Smooth muscle cell (in vitro differentiated cells): Measurements from ENCODE around the gene TPO. TPM values are rescaled to one million over a fixed set of nuclear protein-coding genes. Genes with fewer than 3 reads are reported as not detected.

ENCODE experiments used
- DNase-seq: peaks from one replicate; lab custom pipeline; 2025; ENCODE audit not compliant: unreplicated experiment; lab: John Stamatoyannopoulos, UW
- H2AFZ ChIP-seq: fragments of 200-600 bp; sonication (generic); 2 replicates; pipeline ENCODE4 v1.6.0; 2016; ENCODE audit warnings: antibody characterized with exemption, low read depth, mild to moderate bottlenecking
- H3F3A ChIP-seq: fragments of 200-600 bp; sonication (generic); 2 replicates; pipeline ENCODE4 v1.6.0; 2017; ENCODE audit warnings: antibody characterized with exemption, low read depth
- H3K27ac ChIP-seq: fragments of 200-600 bp; sonication (generic); 2 replicates; pipeline ENCODE4 v1.5.1; 2016; ENCODE audit warnings: low read depth, mild to moderate bottlenecking
- H3K27me3 ChIP-seq: fragments of 200-600 bp; sonication (generic); 2 replicates; pipeline ENCODE4 v1.6.1; 2016; ENCODE audit warnings: low read depth, mild to moderate bottlenecking
- H3K36me3 ChIP-seq: fragments of 200-600 bp; sonication (generic); 2 replicates; pipeline ENCODE4 v1.5.1; 2016; ENCODE audit warnings: low read depth
- H3K4me1 ChIP-seq: fragments of 200-600 bp; sonication (generic); 2 replicates; pipeline ENCODE4 v1.5.1; 2016; ENCODE audit warnings: low read depth
- H3K4me2 ChIP-seq: fragments of 200-600 bp; sonication (generic); 2 replicates; pipeline ENCODE4 v1.6.0; 2016; ENCODE audit warnings: mild to moderate bottlenecking
- H3K4me3 ChIP-seq: fragments of 200-600 bp; sonication (generic); 2 replicates; pipeline ENCODE4 v1.5.1; 2016; ENCODE audit warnings: mild to moderate bottlenecking
- H3K79me2 ChIP-seq: fragments of 200-600 bp; sonication (generic); 2 replicates; pipeline ENCODE4 v1.6.0; 2016; ENCODE audit warnings: low read depth, mild to moderate bottlenecking
- H3K9ac ChIP-seq: fragments of 200-600 bp; sonication (generic); 2 replicates; pipeline ENCODE4 v1.6.0; 2016; ENCODE audit warnings: low read depth
- H3K9me3 ChIP-seq: fragments of 200-600 bp; sonication (generic); replicated peaks from 2 replicates; pipeline ENCODE4 v1.5.1; 2016; ENCODE audit warnings: low read depth
- H4K20me1 ChIP-seq: fragments of 200-600 bp; sonication (generic); 2 replicates; pipeline ENCODE4 v1.6.0; 2016; ENCODE audit warnings: low read depth
- WGBS: methylation state at CpG from one replicate; pipeline ENCODE4 v1.1.7; 2016; ENCODE audit warnings: low lambda C conversion rate; 5-methylcytosine and 5-hydroxymethylcytosine counted together
- polyA plus RNA-seq: library from polyadenylated mRNA; unstranded; fragments of >200 nt; fragmentation: Nextera tagmentation; extraction: Ambion mirVana; gene quantifications from 2 replicates; pipeline ENCODE4 v1.2.1, GENCODE V29; 2016
- total RNA-seq: library from RNA; depleted of rRNA; stranded (reverse); fragments of >200 nt; gene quantifications from 2 replicates; pipeline ENCODE4 v1.2.3, GENCODE V29; 2014
- TF ChIP-seq, protein P1 (sequence below): fragments of 200-600 bp; sonication (generic); IDR thresholded peaks from 2 replicates; pipeline ENCODE4 v1.5.1; 2017; ENCODE audit warnings: borderline replicate concordance, mild to moderate bottlenecking, antibody characterized with exemption; ENCODE audit not compliant: insufficient read depth, poor library complexity, severe bottlenecking

The TPO gene
- total and polyA plus RNA-seq, 2 experiments from 2014 or later: not detected

DNA sequence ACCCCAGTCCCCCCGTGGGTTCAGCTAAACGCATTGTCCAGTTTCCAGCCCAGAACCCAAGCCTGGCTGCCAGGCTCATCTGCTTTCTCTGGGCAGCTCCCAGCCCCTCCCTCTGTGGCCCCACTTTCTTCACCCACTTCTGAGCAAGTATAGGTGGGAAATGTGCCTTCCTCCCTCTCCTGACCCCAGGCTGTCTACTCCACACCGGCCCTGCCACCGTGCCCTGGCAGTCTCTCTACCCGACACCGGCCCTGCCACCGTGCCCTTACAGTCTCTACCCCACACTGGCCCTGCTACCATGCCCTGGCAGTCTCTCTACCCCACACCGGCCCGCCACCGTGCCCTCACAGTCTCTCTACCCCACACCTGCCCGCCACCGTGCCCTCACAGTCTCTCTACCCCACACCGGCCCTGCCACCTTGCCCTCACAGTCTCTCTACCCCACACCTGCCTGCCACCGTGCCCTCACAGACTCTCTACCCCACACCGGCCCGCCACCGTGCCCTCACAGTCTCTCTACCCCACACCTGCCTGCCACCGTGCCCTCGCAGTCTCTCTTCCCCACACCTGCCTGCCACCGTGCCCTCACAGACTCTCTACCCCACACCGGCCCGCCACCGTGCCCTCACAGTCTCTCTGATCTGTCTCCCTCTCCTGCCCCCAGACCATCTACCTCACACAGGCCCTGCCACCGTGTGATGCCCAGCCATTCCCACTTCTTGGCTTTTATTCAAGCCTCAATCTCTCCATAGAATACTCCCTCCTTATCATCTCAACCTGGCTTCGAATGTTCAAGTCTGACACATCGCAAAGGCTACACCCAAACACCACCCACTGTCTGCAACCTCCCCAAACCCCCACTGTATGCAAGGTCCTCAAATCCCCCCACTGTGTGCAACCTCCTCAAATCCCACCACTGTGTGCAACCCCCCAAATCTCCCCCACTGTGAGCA lies 108.9 kb downstream of the TPO start:
- Histone ChIP-seq H4K20me1 (no peaks in the 10 kb centered on the region), H3K79me2 (no peaks in the 10 kb centered on the region), H3F3A (no peaks in the 10 kb centered on the region), H3K4me2 (no peak overlapping the region), H3K4me3 (no peak overlapping the region), H3K9me3 (no peaks in the 10 kb centered on the region), H2AFZ (no peak overlapping the region), H3K27me3 (no peaks in the 10 kb centered on the region), H3K36me3 (no peaks in the 10 kb centered on the region), H3K27ac (no peak overlapping the region), H3K9ac (no peak overlapping the region), H3K4me1 (no peaks in the 10 kb centered on the region)
- TF ChIP-seq, protein P1, sequence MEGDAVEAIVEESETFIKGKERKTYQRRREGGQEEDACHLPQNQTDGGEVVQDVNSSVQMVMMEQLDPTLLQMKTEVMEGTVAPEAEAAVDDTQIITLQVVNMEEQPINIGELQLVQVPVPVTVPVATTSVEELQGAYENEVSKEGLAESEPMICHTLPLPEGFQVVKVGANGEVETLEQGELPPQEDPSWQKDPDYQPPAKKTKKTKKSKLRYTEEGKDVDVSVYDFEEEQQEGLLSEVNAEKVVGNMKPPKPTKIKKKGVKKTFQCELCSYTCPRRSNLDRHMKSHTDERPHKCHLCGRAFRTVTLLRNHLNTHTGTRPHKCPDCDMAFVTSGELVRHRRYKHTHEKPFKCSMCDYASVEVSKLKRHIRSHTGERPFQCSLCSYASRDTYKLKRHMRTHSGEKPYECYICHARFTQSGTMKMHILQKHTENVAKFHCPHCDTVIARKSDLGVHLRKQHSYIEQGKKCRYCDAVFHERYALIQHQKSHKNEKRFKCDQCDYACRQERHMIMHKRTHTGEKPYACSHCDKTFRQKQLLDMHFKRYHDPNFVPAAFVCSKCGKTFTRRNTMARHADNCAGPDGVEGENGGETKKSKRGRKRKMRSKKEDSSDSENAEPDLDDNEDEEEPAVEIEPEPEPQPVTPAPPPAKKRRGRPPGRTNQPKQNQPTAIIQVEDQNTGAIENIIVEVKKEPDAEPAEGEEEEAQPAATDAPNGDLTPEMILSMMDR: no peak
- DNase-seq: no peak
- WGBS: 92% methylated on average over 19 of the region's 26 CpGs

DNA sequence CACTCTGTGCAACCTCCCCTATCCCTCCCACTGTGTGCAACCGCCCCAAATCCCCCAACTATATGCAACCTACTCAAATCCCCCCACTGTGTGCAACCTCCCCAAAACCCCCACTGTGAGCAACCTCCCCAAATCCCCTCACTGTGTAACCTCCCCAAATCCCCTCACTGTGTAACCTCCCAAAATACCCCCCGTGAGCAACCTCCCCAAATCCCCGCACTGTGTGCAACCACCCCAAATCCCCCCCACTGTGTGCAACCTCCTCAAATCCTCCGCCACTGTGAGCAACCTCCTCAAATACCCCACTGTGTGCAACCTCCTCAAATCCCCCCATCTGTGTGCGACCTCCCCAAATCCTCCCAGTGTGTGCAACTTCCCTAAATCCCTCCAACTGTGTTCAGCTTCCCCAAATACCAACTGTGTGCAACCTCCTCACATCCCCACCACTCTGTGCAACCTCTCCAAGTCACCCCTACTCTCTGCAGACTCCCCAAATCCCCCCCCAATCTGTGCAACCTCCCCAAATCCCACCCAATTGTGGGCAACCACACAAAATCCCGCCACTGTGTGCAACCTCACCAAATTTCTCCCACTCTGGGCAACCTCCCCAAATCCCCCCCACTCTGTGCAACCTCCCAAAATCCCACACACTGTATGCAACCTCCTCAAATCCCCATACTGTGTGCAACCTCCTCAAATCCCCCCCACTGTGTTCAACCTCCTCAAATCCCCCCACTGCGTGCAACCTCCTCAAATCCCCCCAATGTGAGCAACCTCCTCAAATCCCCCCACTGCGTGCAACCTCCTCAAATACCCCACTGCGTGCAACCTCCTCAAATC lies 114.1 kb downstream of the TPO start:
- Histone ChIP-seq H3F3A (no peaks in the 10 kb centered on the region), H3K27me3 (no peaks in the 10 kb centered on the region), H3K27ac (no peak overlapping the region), H2AFZ (no peak overlapping the region), H3K79me2 (no peaks in the 10 kb centered on the region), H3K36me3 (no peaks in the 10 kb centered on the region), H3K9ac (no peak overlapping the region), H3K4me1 (no peaks in the 10 kb centered on the region), H3K9me3 (no peaks in the 10 kb centered on the region), H3K4me3 (no peak overlapping the region), H4K20me1 (no peaks in the 10 kb centered on the region), H3K4me2 (no peak overlapping the region)
- TF ChIP-seq, protein P1: no peak
- WGBS: 80% methylated on average over 6 of the region's 9 CpGs
- DNase-seq: no peak

GRCh38 chr2:1528273-1529064 lies 115.2 kb downstream of the TPO start:
- no peak for DNase-seq
- TF ChIP-seq, protein P1: no peak
- Histone ChIP-seq H2AFZ (no peak overlapping the region), H3K79me2 (no peaks in the 10 kb centered on the region), H3K9me3 (no peaks in the 10 kb centered on the region), H3K27ac (no peak overlapping the region), H4K20me1 (no peaks in the 10 kb centered on the region), H3K4me1 (no peaks in the 10 kb centered on the region), H3F3A (no peaks in the 10 kb centered on the region), H3K4me2 (no peak overlapping the region), H3K4me3 (no peak overlapping the region), H3K36me3 (no peaks in the 10 kb centered on the region), H3K27me3 (no peaks in the 10 kb centered on the region), H3K9ac (no peak overlapping the region)
- 66% methylated on average over 6 of the region's 6 CpGs for WGBS
